ENCODE measurements around the gene GLB1L3. TPM values are rescaled to one million over a fixed set of nuclear protein-coding genes. Genes with fewer than 3 reads are reported as not detected.

Gene GLB1L3
- total RNA-seq, 1 experiment from 2014 or later, result not detected

GRCh38 chr11:134226806-134227325 lies 49.3 kb upstream of the GLB1L3 start:
- no peaks in the 10 kb centered on the region for H3K9me2 ChIP-seq (ENCODE audit: insufficient read depth)
- H4K20me1 ChIP-seq (ENCODE audit: insufficient read depth), result peaks cover under 1% of the 10 kb centered on the region; the same call in 1 of the 2 replicates
- POLR2A ChIA-PET, result no interaction called here
- RAD21 ChIA-PET (ENCODE audit: low non-redundant PET in 1 of 2, low total read pairs in 2 of 2, uncharacterized antibody in 2 of 2, unreplicated experiment in 2 of 2), result no interaction called here
- H3K79me2 ChIP-seq (ENCODE audit: insufficient read depth, low read length), result peaks cover 76% of the 10 kb centered on the region
- TF ChIP-seq JUND (IDR thresholded peaks at IDR 0.05) (no peak), ZNF274 (IDR thresholded peaks at IDR 0.05; ENCODE audit: low read depth, low read length) (no peak), MAX (IDR thresholded peaks at IDR 0.05) (no peak), POLR2AphosphoS5 (IDR thresholded peaks at IDR 0.05; ENCODE audit: low read depth, low read length) (no peak), POLR2A (IDR thresholded peaks at IDR 0.05; ENCODE audit: borderline replicate concordance, extremely low read depth, insufficient read depth, insufficient read length) (no peak), FOSL1 (IDR thresholded peaks at IDR 0.05; ENCODE audit: low read depth) (no peak), ZFX (IDR thresholded peaks at IDR 0.05) (no peak), YY1 (IDR thresholded peaks at IDR 0.05; ENCODE audit: extremely low read depth, insufficient replicate concordance, low read depth, low read length) (no peak), ZBTB33 (IDR thresholded peaks at IDR 0.05; ENCODE audit: extremely low read depth, insufficient replicate concordance, low read length) (no peak), SP1 (IDR thresholded peaks at IDR 0.05; ENCODE audit: low read depth) (no peak), EGR1 (IDR thresholded peaks at IDR 0.05; ENCODE audit: low read depth) (no peak), SRF (IDR thresholded peaks at IDR 0.05; ENCODE audit: low read depth) (no peak), CTCF (IDR thresholded peaks at IDR 0.05 in 2 of 3, conservative IDR thresholded peaks at IDR 0.05 in 1 of 3; ENCODE audit: borderline replicate concordance in 1 of 3, insufficient read depth in 1 of 3, low read depth in 2 of 3, low read length in 2 of 3) (no peak)
- H3K9me3 ChIP-seq (ENCODE audit: control insufficient read depth in 1 of 2, insufficient read depth in 1 of 2, low read depth in 1 of 2, low read length in 2 of 2), result no peaks in the 10 kb centered on the region
- BruUV-seq (replicated peaks), result no TSS peak
- H3K4me2 ChIP-seq (ENCODE audit: low read length), result no peak overlapping the region
- DNase-seq (ENCODE audit: low read depth, low spot score) (no peak), ATAC-seq (no peak)
- no peak overlapping the region for H2AFZ ChIP-seq (ENCODE audit: low read depth, low read length, poor library complexity, severe bottlenecking)
- H3K4me1 ChIP-seq (ENCODE audit: control insufficient read depth in 1 of 2, insufficient read depth in 2 of 2, low read length in 2 of 2), result peaks cover 10 to 20% of the 10 kb centered on the region in 2 experiments
- no peak overlapping the region for H3K4me3 ChIP-seq (replicated peaks in 1 of 2; ENCODE audit: low read depth in 1 of 2, low read length in 2 of 2)
- intact Hi-C loops (cut with micrococcal nuclease), result loop anchor here (10.0 kb wide), 1 partner anchor 192 kb away; no protein-coding TSS in a partner anchor
- no peaks in the 10 kb centered on the region for H3K27me3 ChIP-seq (ENCODE audit: insufficient read depth, low read length)
- H3K9ac ChIP-seq (ENCODE audit: low read length), result no peak overlapping the region
- CTCF ChIA-PET, result no interaction called here
- H3K36me3 ChIP-seq (ENCODE audit: control insufficient read depth in 1 of 2, insufficient read depth in 2 of 2, low read length in 2 of 2), result peaks cover 0 to 4% of the 10 kb centered on the region in 2 experiments; a peak in 2 of 4 replicates
- no peak overlapping the region for H3K27ac ChIP-seq (ENCODE audit: low read depth, low read length)
